Psoas muscle (tissue), 8 donors: ENCODE results near the gene CAMTA1. TPM values are rescaled to one million over a fixed set of nuclear protein-coding genes. Genes with fewer than 3 reads are reported as not detected.

Source experiments
- ATAC-seq, 4 donors: fragments of 200-7000 bp; cut with Tn5 transposase; one replicate each; pipeline ENCODE4 v1.9.1; 2020; ENCODE audit warnings: moderate library complexity in 3 of 4, mild to moderate bottlenecking in 2 of 4
- DNase-seq, 2 donors: peaks; one replicate each; pipeline ENCODE4 v3.0.0-alpha.2; 2020
- H3K27ac ChIP-seq: fragments of 200-600 bp; one replicate; pipeline ENCODE4 v1.8.0; 2022
- H3K27me3 ChIP-seq, 3 donors: fragments of 200-600 bp in 1 of 3; one replicate each; pipeline versions ENCODE4 v1.6.1 to v1.8.0; 2013 to 2022; ENCODE audit warnings: low read length in 2 of 3, mild to moderate bottlenecking in 2 of 3, moderate library complexity in 1 of 3; ENCODE audit not compliant: insufficient read depth in 3 of 3
- H3K36me3 ChIP-seq, 2 donors: fragments of 200-600 bp in 1 of 2; one replicate each; pipeline versions ENCODE4 v1.6.1 to v1.8.0; 2013 to 2022; ENCODE audit warnings: low read depth in 1 of 2, mild to moderate bottlenecking in 1 of 2, moderate library complexity in 1 of 2; ENCODE audit not compliant: insufficient read depth in 1 of 2
- H3K4me1 ChIP-seq: fragments of 200-600 bp; one replicate; pipeline ENCODE4 v1.8.0; 2022
- H3K4me3 ChIP-seq: fragments of 200-600 bp; one replicate; pipeline ENCODE4 v1.8.0; 2022; ENCODE audit warnings: mild to moderate bottlenecking
- H3K9me3 ChIP-seq: fragments of 200-600 bp; one replicate; pipeline ENCODE4 v1.8.0; 2022
- WGBS, 3 donors: extraction: QIAGEN DNeasy Blood & Tissue Kit; methylation state at CpG; one replicate each; pipeline versions ENCODE4 v1.1.6 to v1.1.7; 2013; 5-methylcytosine and 5-hydroxymethylcytosine counted together
- intact Hi-C, 2 donors: fragments of 100-400 bp; cut with DNase I; formaldehyde crosslinking; loops; one replicate each; pipeline versions ENCODE4 v1.11.0 to v1.14.2; 2022
- polyA plus RNA-seq, 3 donors: library from polyadenylated mRNA; stranded (reverse); fragments of 200-250 nt; gene quantifications; one replicate each; pipeline ENCODE4 v1.2.3, GENCODE V29; 2013
- total RNA-seq, 4 donors: library from RNA; stranded (reverse); fragmentation: NEBNext Ultra II Directional in 2 of 4; extraction: Animal tissue kit (Norgen Biotek cat#: 25700) in 2 of 4; gene quantifications; one replicate each; pipeline versions ENCODE4 v1.2.1 to v1.2.4, GENCODE V29; 2021 to 2023
- TF ChIP-seq, protein P1 (sequence below): fragments of 200-600 bp; IDR thresholded peaks from one replicate; pipeline ENCODE4 v1.8.0; 2022; ENCODE audit warnings: antibody characterized with exemption
- donor health status: healthy with polysubstance abuse.
- donor health status: DM: no; HTN: no; CAD: no; lungs with moderate emphysema.
- donor health status: Bipolar disorder and iron deficiency.
- donor health status: healthy.
- donor health status: DM: yes; HTN: yes; CAD: no.
- donor health status: DM: no; HTN: no; CAD: no.
- donor health status: DM: no; HTN: no; CAD: no.
- donor health status: DM: yes; HTN: yes; CAD: no.

Gene CAMTA1
- total and polyA plus RNA-seq, 7 donors = 64.6 to 206 (median 76.5) TPM

DNA sequence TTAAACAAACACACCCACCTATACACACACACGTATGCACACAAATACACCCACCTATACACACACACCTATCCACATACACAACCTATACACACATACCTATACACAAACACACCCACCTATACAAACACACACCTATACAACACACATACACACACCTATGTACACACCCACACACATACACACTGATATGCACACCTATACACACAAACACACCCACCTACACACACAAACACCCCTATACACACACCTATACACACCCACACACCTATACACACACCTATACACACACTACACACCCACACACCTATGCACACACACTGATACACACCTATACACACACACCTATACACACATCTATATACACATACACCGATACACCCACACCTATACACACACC, 870.1 kb downstream of the CAMTA1 start:
- Histone ChIP-seq H3K27ac (no peak overlapping the region), H3K4me3 (no peak overlapping the region), H3K36me3 (no peaks in the 10 kb centered on the region), H3K4me1 (no peaks in the 10 kb centered on the region), H3K27me3 (peaks cover 0 to 6% (median 2%) of the 10 kb centered on the region in 3 donors), H3K9me3 (no peaks in the 10 kb centered on the region)
- intact Hi-C loops = no loop called here
- ATAC-seq = no peak
- DNase-seq = no peak
- 96 to 97% (median 96%) methylated on average over 2 of the region's 2 CpGs for WGBS, 3 donors
- TF ChIP-seq, protein P1, sequence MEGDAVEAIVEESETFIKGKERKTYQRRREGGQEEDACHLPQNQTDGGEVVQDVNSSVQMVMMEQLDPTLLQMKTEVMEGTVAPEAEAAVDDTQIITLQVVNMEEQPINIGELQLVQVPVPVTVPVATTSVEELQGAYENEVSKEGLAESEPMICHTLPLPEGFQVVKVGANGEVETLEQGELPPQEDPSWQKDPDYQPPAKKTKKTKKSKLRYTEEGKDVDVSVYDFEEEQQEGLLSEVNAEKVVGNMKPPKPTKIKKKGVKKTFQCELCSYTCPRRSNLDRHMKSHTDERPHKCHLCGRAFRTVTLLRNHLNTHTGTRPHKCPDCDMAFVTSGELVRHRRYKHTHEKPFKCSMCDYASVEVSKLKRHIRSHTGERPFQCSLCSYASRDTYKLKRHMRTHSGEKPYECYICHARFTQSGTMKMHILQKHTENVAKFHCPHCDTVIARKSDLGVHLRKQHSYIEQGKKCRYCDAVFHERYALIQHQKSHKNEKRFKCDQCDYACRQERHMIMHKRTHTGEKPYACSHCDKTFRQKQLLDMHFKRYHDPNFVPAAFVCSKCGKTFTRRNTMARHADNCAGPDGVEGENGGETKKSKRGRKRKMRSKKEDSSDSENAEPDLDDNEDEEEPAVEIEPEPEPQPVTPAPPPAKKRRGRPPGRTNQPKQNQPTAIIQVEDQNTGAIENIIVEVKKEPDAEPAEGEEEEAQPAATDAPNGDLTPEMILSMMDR = no peak

- intact Hi-C loops = no loop called here
- WGBS, 3 donors = 72 to 74% (median 73%) methylated on average over 24 of the region's 24 CpGs
- ATAC-seq = no peak
These were observed 871.4 kb downstream of the CAMTA1 start for GRCh38 chr1:7656557-7657215.

DNA sequence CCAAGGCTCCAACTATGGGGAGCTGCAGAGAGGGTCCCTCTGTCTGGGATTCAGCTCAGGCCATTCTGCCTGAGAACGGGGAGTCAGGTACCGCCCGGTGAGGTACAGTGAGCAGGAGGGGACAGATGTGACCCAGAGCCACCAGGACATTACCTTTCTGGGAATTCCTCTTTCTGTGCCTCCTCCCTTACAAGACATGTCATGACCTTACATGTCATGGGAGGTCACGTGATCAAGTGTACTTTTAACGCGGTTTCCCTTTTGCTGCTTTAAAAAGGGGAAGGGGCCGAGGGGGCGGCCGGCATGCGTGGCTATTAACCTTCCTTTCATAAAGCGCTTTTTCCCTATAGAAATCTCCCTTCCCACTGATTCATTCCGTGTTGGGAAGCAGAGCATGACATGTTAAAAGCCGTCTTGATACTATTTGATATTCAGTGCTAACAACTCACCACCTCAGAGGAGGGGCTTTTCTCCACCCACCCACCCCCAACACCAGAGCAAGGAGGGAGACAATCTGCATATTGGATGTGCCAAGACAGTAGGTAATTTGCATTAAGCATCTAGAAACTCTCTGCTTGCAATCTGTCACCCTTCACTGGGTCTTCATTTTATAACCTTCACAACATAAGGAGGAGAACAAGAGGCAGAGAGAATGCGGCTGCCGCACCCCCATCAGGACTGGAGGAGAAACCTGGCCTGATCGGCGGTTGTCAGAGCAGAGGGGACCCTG, 872.2 kb downstream of the CAMTA1 start:
- H3K9me3 ChIP-seq = no peaks in the 10 kb centered on the region
- TF ChIP-seq, protein P1 = no peak
- H3K27me3 ChIP-seq = peaks cover 0 to 6% (median 4%) of the 10 kb centered on the region in 3 donors
- intact Hi-C loops = no loop called here
- DNase-seq = no peak
- H3K4me1 ChIP-seq = no peaks in the 10 kb centered on the region
- no peak overlapping the region for H3K4me3 ChIP-seq
- H3K27ac ChIP-seq = no peak overlapping the region
- ATAC-seq = no peak
- 64 to 67% (median 64%) methylated on average over 17 of the region's 17 CpGs for WGBS, 3 donors
- no peaks in the 10 kb centered on the region for H3K36me3 ChIP-seq

More at GRCh38 chr1:7656557-7657215, 871.4 kb downstream of the CAMTA1 start:
- H3K27me3 ChIP-seq = peaks cover 0 to 6% (median 4%) of the 10 kb centered on the region in 3 donors
- H3K4me1 ChIP-seq = no peaks in the 10 kb centered on the region
- no peaks in the 10 kb centered on the region for H3K9me3 ChIP-seq
- H3K27ac ChIP-seq = no peak overlapping the region
- DNase-seq = no peak
- no peaks in the 10 kb centered on the region for H3K36me3 ChIP-seq
- H3K4me3 ChIP-seq = no peak overlapping the region
- TF ChIP-seq, protein P1 = no peak

- WGBS, 3 donors = 44 to 65% (median 59%) methylated on average over 7 of the region's 7 CpGs
- intact Hi-C loops = no loop called here
- Histone ChIP-seq H3K27me3 (peaks cover 0 to 6% (median 4%) of the 10 kb centered on the region in 3 donors), H3K9me3 (no peaks in the 10 kb centered on the region), H3K4me1 (no peaks in the 10 kb centered on the region), H3K4me3 (no peak overlapping the region), H3K36me3 (no peaks in the 10 kb centered on the region), H3K27ac (no peak overlapping the region)
- DNase-seq = no peak
- TF ChIP-seq, protein P1 = no peak
- ATAC-seq = no peak
These were observed 872.8 kb downstream of the CAMTA1 start for GRCh38 chr1:7658099-7658498.
